Renal pelvis (tissue), 4 donors: ENCODE data around the gene OR10AD1. TPM values are rescaled to one million over a fixed set of nuclear protein-coding genes. Genes with fewer than 3 reads are reported as not detected.
A peak's percentile ranks its signal among the peaks of the same experiment; 100 is the strongest.

ENCODE experiments used
- DNase-seq: peaks from one replicate; pipeline ENCODE4 v3.0.0-alpha.2; 2013
- polyA plus RNA-seq, 3 donors: library from polyadenylated mRNA; unstranded; fragments of 120-200 nt; gene quantifications; one replicate each; pipeline ENCODE4 v1.2.1, GENCODE V29; 2013; ENCODE audit not compliant: insufficient read length in 3 of 3

OR10AD1 gene
- polyA plus RNA-seq, 3 donors = 0.26 to 1.5 (median 0.83) TPM

DNA sequence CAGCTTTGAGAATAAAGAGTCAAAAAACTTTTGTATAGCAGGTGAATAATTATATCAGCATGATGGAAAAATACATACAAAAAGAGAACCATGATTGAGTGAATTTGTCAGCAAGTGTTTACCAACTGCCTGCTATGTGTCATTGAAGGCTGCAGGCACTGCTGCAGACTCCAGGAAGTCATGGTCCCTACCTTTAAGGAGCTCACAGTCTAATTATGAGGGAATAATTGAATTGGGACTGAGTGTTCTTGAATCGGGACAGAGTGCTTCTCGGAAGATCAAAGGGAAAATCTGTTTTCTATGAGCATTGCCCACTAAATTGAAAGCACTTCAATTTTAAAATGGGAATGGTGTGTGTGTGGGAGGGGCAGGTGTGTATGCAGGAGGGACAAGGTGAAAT is 9.5 kb downstream of the OR10AD1 start:
- DNase-seq = no peak

DNA sequence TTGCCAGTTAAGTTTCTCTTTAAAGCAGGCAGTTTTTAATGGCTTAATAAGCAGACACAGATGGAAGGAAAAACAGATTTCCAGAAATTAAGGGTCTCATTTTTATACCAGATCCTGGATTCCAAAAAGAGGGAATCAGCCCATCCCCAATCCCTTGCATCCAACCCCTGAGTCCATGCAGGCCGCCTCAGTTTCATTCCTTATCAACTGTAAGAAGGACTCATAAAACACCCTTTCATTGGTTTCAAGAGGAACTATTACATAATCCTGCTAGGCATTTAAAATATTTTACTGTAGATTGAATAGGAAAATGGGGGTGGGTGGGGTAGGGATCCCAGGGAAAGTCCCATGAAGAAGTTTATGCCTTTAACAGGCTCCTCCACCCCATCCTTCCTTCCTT is 10.2 kb downstream of the OR10AD1 start:
- DNase-seq = no peak

DNA sequence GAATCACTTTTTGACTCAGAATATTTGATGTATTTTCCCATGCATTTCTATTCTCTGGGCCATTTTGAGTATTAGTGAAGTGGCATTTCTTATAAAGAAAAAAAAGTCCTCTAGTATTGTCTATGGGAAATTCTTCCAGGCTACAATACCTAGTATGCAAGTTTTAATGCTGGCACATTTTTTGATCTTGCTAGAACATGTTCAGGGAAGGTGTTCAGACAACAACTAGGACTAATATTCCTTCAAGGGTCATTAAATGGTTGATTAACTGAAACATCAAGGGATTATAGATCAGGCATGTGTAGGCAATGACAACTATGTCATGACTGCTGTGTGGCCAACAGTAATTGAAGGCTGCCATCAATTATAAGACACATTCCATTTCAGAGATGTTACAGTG is 12.0 kb downstream of the OR10AD1 start:
- DNase-seq = no peak

DNA sequence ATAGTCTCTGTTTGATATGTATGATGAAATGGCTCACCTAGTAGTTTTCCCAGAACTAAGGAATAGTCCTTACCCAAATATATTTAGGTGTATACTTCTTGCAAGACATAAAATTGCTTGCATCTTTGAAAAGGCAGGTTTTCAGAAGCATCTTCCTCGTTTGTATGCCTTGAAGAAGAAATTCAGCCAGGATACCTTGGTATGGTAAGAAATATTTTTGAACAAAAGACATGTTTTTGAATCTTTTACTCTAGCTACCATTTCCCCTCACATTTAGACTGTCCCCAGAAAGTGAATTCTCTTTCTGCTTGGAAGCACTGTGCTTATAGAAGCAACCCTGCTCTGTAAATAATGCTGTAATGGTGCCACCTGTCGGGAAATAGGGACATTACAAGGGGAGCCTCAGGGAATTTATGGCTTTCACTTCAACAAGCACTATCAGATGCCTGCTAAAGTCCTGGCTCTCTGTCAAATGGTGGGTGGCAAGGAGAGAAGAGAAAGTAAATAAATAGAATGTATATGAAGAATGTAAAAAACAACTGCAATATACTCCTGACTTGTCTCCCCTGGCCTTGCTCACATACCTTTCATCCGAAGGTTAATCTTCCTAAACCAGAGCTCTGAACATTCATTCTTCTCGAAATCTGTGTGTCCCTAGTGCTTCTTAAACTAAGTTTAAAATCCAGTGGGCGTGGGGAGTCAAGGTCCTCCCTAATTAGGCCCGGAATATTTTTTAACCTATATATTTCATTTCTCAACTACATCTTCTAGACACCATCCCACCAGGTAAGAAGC is 13.6 kb downstream of the OR10AD1 start:
- DNase-seq = peak; percentile 82

DNA sequence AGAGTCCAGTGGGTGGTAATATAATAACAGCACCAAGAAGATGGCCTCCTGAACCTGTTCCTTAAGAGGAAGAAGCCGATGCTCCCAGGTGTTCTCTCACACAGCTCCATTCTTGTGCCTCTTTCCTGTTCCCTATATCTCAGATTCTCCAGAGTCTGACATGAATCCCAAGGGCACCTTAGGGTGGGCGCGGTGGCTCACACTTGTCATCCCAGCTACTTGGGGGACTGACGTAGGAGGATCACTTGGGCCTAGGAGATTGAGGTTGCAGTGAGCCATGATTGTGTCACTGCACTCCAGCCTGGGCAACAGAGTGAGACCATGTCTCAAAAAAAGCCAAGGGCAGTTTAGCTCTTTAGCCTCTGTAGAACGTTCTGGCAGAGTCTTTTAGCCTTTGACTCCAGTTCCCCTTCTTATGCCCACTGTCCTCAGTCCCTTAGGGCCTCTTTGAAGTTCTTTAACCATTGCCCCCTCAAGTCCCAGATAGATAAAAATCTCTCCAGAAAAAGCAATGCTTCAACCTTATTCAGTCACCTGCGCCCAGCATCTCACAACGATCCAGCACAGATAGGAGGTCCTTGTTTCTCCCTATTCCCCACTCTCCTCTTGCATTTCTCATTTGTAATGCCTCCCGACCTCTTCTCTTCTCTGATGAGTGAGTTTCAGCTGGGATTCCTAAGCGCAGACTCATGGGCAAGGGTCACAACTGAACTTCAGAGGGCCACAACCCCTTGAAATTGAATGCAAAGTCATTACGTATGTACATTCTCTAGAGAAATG is 15.0 kb downstream of the OR10AD1 start:
- no peak for DNase-seq

DNA sequence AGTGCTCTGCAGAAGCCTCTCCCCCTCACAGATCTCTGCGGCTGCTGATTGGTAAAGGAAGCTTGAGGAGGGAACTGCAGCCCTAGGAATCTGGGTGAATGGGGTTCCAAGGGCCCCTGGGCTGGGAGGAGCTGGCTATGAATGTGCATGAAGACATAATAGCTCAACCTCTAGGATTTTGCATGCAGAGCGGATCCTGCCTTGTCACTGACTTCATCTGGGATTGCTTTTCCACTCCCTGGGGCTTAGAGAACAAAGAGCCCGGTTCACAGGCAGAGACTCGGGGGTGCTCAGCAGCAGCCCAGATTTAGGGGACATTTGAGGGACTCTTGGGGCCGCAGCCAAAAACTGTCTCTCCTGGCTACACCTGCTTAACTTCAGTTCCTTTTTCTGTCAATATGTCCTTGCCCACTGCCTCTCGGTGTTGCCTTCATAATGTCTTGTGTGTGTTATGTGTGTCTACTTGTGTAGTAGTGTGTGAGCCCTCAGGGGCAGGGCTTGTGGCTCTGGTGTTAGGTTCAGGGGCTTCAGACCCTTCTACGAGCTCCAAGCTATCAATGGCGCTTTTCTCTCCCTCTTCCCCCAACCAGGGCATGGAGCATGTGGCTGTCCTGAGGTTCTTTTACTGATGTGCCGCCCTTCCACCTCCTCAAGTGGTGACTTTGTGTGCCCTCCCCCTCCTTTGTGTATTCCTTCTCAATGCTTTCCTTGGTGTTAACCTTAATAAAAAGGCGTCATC is 17.7 kb downstream of the OR10AD1 start:
- no peak for DNase-seq

DNA sequence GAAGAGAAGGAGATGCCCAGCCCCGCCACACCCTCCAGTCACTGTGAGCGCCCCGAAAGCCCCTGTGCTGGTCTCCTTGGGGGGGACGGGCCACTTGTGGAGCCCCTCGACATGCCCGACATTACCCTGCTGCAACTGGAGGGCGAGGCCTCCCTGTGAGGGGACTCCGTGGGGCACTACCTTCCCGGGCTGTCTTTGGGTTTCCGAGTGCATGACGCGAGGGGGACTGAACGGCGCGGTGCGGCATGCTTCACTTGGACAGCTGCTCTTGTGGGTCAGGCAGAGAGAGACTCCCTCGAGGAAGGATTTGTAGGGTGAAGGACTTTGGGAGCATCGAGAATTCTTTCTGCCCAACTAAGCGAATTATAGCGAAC is 18.6 kb downstream of the OR10AD1 start:
- DNase-seq = no peak

DNA sequence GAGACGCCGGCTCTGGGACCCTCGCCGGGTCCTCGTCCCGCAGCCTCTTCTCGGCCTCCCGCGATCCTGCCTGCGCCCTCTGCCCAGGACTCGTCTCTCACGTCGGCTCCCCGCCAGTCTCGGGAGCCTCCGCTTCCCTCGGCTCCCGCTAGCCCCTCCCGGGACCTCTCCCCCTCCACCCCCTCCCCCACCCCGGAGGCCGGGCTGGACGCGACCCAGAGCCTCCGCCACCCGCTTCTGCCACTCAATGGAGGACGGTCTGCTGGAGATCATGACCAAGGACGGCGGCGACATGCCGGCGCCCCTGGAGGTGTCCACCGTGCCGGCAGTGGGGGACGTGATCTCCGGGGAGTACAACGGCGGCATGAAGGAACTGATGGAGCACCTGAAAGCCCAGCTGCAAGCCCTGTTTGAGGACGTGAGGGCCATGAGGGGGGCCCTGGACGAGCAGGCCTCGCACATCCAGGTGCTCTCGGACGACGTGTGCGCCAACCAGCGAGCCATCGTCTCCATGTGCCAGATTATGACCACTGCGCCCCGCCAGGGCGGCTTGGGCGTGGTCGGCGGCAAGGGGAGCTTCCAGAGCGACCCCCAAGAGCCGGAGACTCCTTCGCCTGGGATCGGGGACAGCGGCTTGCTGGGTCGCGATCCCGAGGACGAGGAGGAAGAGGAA is 19.1 kb downstream of the OR10AD1 start:
- no peak for DNase-seq

DNA sequence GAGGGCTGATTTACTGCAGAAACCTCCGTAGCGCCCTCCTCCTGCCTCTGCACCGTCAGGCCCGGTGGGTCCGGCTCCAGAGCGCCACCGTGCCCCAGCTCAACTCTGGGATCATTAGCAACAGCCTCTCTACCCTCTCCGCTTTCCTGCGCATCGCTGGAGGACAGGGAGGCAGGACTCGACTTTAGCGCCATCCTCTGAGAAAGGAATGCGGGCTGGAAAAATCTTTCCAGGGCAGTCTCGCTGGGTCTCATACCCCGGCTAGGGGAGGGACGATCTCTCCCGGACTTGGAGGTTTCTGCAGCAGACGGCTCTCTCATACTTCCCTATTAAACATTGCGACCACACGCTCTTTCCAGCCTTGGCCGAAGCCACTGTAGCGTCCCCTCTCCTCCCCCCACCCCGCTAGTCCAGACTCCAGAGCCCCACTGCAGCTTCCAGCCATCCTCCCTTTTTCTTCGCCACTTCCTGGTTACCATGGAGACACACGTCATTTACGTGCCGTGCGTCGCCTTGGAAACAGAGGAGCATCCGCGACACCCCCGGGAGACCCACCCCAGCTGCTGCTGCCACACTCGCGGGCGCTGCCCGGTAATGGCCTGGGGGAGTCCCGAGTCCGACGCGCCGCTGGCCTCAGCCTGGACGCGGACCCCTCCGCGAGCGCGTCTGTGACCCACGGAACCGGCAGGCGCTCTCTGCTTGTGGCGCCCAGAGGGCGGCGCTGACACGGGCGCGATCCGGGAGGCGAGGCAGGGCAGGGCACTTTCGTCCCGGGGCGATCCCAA is 19.8 kb downstream of the OR10AD1 start, which contains the start of gene CCDC184:
Gene CCDC184, plus strand, starts transcription at position 554 of the 785 bp plus-strand sequence. CDS start 479 bp downstream, outside the sequence.
- peak; percentile 82 for DNase-seq

DNA sequence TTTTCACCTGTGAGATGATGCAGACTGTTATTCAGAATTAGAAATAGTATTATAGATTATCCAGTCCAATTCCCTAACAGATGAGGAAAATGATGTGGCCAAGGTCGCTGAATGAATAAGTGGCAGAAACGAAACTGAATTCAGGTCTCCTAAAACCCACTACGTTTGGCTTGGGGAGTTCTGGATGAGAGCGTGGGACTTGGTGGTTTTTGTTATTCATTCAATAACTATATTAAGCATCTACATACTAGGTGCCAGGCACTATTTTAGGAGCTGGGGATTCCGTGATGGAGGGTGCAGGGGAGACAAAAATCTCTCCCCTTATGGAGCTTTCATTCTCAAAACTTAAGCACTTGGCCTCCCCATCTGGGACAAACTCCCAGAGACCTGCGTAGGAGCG is 20.5 kb downstream of the OR10AD1 start:
- no peak for DNase-seq

DNA sequence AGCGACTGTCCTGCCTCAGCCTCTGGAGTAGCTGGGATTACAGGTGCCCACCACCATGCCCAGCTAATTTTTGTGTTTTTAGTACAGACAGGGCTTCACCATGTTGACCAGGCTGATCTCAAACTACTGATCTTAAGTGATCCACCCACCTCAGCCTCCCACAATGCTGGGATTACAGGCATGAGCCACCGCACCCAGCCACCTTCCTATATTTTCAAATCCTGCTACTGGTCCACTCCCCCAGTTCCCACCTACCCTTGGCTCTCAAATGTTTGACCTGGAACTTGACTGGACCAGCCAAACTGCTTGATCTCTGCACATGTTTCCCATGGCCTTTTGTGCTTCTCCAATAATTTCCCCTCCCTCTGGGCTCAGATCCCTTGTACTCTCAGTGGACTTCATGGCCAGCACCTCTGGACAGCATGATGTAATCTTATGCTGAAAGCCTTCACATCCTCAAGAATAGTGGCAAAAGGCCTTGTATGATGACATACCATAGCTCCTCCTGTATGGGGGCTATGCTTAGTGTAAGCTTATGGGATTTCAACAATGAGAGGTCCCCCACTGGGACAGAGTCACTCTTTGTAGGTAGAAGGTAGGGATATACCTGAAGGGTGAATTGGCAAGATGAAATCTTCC is 22.1 kb downstream of the OR10AD1 start:
- DNase-seq = no peak

DNA sequence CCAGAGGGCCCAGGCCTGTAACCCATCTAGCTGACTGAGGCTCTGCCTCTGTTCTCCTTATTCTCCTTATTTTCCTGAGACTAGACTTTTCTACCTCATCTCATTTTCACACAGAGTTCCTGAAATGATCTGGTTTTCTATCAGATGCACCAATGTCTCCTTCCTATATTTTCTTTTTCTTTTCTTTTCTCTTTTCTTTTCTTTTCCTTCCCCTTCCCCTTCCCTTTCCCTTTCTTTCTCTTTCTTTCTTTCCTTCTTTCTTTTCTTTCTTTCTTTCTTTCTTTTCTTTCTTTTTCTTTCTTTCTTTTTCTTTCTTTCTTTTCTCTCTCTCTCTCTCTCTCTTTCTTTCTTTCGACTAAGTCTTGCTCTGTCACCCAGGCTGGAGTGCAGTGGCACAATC is 22.7 kb downstream of the OR10AD1 start:
- DNase-seq = no peak

DNA sequence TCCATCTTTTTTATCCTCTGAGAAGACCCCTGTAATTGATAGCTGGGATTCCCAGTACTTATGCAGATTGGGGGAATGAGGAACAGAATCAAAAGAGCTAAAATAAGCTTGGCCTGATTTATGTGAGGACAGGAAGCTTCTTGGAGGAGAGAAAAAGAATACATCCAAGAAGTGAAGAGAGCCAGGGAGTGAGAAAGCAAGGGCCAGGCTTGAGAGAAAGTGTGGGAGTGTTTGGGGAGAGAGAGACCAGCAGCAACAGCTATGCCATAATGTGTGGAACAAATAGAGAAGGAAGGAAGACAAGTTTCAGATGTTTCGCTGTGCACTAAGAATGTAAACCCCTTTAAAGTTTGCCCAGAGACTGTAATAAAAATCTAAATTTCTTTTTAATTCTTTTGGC is 23.6 kb downstream of the OR10AD1 start:
- DNase-seq = no peak

DNA sequence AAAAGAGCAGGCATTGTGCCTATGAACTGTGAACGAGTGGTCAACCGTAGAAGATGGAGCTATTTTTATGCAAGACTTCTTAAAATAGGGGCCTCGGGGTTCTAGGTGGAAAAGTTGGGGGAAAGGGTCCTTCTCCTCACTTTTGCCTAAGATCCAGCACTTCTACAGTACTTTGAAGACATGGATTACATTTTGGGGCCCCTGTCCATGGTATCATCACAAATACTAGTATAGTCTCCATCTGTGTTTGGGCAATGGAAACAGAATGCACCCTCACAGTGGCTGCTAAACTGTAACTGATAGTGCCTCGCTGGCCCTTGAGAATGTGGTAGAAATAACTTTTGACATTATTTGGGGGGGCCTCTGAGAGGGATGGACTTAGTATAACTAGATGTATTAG is 25.1 kb downstream of the OR10AD1 start:
- no peak for DNase-seq

DNA sequence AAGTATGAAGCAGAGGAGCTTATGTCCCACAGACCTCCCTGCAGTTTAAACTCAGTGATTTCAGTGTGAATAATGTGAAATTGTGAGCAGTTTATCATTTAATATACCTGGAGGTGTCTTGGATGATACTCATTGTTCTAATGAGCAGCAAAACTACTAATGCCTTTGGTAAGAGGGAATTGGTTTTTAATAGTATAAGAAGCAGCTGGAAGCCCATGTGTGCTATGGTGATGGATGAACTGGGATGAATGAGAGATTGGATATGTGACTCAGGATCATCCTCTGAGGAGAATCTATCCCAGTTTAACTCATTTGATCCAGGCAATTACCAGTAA is 26.7 kb downstream of the OR10AD1 start:
- no peak for DNase-seq

DNA sequence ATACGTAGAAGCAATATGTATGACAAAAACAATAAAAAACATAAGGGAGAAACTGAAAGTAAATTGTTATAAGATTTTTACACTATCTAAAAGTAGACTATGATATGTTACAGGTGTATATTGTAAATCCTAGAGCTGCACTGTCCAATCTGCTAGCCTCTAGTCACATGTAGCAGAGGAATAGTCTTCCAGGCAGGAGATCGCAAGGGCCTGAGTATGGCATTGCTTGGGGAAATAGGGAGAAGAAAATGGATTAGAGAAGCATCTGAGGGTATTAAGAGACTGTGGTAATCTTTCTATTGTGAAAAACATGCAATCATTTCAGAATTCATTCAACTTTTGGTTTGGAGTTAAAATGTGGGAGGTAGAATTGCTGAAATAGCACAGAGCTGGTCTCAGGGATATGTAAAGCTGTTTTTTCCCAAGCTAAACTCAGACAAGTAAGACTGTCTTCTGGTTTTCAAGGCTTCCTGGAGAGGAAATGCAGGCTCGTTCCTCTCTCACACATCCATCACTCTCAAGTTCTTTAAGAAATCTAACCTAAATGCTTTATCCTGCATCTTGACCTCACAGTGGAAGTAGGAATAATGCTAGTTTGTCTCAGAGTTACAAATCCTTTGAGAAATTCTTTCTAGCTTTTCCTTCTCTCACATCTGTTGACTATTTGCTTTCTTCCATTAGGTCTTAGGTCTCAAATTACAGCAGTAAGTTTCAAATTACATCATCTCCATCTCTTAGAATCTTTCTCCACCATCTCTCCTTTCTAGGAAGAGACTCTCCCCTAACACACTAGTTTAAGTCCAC is 27.3 kb downstream of the OR10AD1 start:
- no peak for DNase-seq

DNA sequence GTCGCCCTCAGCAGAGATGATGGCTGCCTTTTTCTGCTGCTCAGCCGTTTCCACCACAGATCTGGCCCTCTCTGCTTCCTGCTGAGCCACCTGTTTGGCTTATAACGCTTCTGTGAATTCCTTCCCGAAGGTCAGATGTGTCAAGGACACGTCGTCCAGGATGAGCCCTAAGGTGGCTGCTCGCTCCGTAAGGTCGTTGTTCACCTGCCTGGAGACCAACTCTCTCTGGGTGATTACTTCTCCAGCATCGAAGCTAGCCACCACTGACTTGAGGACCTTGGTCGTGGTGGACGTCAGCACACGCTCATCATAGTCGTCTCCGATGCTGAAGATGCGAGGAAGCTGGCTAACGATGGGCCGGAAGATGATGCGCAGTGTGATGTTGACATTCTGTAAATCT is 34.1 kb downstream of the OR10AD1 start:
- no peak for DNase-seq

DNA sequence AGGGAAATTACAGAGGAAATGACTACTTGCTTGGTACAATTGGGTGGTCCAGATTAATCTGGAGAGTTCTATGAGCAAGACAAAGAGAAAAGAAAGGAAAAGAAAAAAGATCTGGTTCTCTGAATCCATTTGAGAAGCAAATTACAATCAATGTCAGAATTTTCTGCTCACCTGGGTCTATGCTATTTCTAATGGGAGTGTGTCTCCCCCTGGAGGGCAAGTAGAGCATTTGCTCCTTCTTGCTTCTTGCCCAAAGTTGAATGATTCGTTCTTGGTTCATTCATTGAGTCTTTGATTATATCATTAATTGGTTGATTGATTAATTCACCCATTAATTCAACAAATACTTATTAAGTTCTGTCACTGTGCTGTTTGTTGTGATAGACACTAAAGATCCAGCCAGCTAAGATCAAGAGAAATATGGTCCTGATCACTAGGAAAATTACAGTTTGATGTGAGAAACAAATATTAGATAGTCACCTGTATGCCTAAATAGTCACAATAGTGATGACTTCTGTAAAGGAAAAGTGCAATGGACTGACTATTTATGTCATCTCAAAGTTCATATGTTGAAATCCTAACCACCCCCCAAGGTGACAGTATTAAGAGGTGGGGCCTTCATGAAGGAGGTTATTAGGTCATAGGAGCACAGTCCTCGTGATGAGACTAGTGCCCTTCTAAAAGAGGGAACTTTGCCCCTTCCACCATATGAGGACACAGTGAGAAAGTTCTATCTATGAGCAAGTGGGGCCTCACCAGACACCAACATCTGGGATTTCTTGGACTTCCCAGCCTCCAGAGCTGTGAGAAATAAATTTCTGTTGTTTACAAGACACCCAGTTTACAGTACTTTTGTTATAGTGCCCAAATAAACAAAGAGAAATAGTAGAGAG is 37.8 kb downstream of the OR10AD1 start:
- DNase-seq = peak; percentile 64

DNA sequence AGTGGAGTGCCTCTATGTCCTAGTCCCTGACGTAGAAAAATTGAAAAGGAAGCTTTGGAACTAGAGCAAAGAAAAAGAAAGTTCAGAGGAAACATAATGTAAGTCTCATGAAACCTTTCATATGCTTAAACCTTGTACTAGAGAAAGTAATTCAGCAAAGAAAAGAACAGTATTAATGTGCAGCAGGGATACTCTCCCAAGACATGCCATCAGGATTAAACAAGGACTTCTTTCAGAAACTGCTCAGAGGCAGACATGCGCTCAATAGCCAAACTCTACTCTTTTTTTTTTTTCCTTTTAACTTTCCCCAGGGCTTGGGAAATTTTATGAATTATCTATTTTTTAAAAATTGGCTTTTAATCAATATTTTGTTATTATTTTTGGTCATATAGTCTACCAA is 38.6 kb downstream of the OR10AD1 start:
- no peak for DNase-seq
